ENCODE data around the gene ARHGEF39. TPM values are rescaled to one million over a fixed set of nuclear protein-coding genes. Genes with fewer than 3 reads are reported as not detected.
A peak's percentile ranks its signal among the peaks of the same experiment; 100 is the strongest.

ARHGEF39 gene
- total RNA-seq, 1 experiment from 2014 or later = 15.4 TPM

GRCh38 chr9:35687972-35688557 lies 23.1 kb upstream of the ARHGEF39 start:
- no peak overlapping the region for H3K27ac Mint-ChIP-seq (ENCODE audit: unreplicated experiment)
- no peaks in the 10 kb centered on the region for H3K9me3 Mint-ChIP-seq (ENCODE audit: low read depth, unreplicated experiment)
- CTCF ChIA-PET = interaction anchor here (0.6 to 2.9 kb wide), 6 partner anchors 13 to 1548 kb away, joined by 3 to 7 read pairs (median 3); partner anchors contain the start of genes ARHGEF39 and CA9
- H3K27me3 Mint-ChIP-seq (ENCODE audit: unreplicated experiment) = no peaks in the 10 kb centered on the region
- H3K4me3 Mint-ChIP-seq (ENCODE audit: low read depth, unreplicated experiment) = peak overlapping the region; percentile 87
- intact Hi-C loops (cut with micrococcal nuclease; ENCODE audit: unreplicated experiment) = no loop called here
- BruUV-seq (replicated peaks) = no TSS peak
- DNase-seq = no peak
- H3K4me1 Mint-ChIP-seq (ENCODE audit: low read depth, unreplicated experiment) = peaks cover 8% of the 10 kb centered on the region
- TF ChIP-seq CTCF (IDR thresholded peaks at IDR 0.05; ENCODE audit: unreplicated experiment) = no peak
- peaks cover 53% of the 10 kb centered on the region for H3K36me3 Mint-ChIP-seq (ENCODE audit: insufficient read depth, unreplicated experiment)

DNA sequence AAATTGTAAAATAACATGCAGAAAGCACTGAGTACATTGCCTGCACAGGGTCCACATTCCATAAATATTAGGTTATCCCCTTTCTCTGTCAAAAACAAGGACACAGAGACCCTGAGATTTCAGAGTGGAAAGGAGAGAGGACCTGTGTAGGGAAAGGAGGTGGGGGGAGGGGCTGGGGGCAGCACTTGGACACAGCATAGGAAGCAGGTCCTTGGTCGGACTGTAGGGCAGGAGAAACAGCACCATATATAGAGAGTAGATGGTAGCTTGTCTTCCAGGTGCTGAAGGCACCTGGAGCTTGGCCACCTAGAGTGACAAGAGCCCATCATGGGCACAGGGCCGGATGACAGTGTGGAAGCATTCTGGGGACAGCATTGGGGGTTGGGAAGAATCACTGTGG lies 22.3 kb upstream of the ARHGEF39 start:
- no peaks in the 10 kb centered on the region for H3K27me3 Mint-ChIP-seq (ENCODE audit: unreplicated experiment)
- CTCF ChIA-PET = interaction anchor here (2.9 kb wide), 1 partner anchor 26 kb away, joined by 7 read pairs; no protein-coding TSS in a partner anchor
- intact Hi-C loops (cut with micrococcal nuclease; ENCODE audit: unreplicated experiment) = no loop called here
- DNase-seq = no peak
- BruUV-seq (replicated peaks) = no TSS peak
- no peaks in the 10 kb centered on the region for H3K9me3 Mint-ChIP-seq (ENCODE audit: low read depth, unreplicated experiment)
- peaks cover 8% of the 10 kb centered on the region for H3K4me1 Mint-ChIP-seq (ENCODE audit: low read depth, unreplicated experiment)
- peaks cover 53% of the 10 kb centered on the region for H3K36me3 Mint-ChIP-seq (ENCODE audit: insufficient read depth, unreplicated experiment)
- no peak for TF ChIP-seq CTCF (IDR thresholded peaks at IDR 0.05; ENCODE audit: unreplicated experiment)
- peak overlapping the region; percentile 19 for H3K4me3 Mint-ChIP-seq (ENCODE audit: low read depth, unreplicated experiment)
- peak overlapping the region; percentile 73 for H3K27ac Mint-ChIP-seq (ENCODE audit: unreplicated experiment)

DNA sequence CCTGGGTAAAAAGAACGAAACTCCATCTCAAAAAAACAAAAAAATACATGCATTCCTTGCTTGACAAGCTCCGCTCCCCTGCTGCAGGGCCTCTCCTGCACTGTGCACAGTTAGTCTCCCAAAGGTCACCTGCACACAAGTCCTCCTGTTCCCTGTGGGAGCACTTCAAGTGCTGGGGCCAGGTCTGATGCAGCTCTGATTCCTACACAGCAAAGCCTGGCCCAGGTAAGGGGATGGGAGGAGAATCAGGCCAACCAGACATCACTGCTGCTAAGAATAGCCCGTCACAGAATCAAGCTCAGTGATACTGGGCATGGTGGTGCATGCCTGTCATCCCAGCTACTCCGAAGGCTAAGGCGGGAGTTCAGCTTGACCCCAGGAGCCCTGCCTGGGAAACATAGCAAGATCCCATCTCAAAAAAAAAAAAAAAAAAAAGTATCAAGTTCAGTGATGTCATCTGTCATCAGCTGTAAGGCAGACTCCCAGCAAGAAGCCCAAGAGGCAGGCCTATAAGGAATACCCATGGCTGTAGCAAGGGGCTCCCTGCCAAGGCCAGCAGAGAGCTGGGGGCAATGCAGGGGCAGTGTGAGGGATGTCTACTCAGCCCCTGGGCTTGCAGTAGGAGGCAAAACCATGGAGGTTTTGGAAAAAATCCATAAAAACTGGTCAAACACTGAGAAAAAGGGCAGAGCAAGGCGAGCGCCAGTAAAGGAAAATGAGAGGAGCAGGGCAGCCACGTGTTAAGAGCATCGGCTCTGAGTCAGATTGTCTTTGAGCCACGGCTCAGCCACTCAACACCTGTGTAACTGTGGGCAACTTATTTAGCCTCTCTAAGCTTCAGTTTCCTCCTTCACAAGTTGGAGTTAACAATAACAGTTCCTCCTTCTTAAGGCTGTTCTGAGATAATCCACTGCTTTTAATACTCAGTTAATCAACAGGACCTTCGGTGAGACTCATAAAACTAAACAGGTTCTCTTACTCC lies 21.5 kb upstream of the ARHGEF39 start:
- CTCF ChIA-PET = interaction anchor here (0.6 to 0.7 kb wide), 2 partner anchors 10 to 75 kb away, joined by 3 to 6 read pairs; no protein-coding TSS in a partner anchor
- H3K4me3 Mint-ChIP-seq (ENCODE audit: low read depth, unreplicated experiment) = no peak overlapping the region

More for the DNA sequence above, 21.5 kb upstream of the ARHGEF39 start:
- no peak for TF ChIP-seq CTCF (IDR thresholded peaks at IDR 0.05; ENCODE audit: unreplicated experiment)
- H3K27ac Mint-ChIP-seq (ENCODE audit: unreplicated experiment) = no peak overlapping the region
- peaks cover 58% of the 10 kb centered on the region for H3K36me3 Mint-ChIP-seq (ENCODE audit: insufficient read depth, unreplicated experiment)
- intact Hi-C loops (cut with micrococcal nuclease; ENCODE audit: unreplicated experiment) = no loop called here
- BruUV-seq (replicated peaks) = no TSS peak
- H3K9me3 Mint-ChIP-seq (ENCODE audit: low read depth, unreplicated experiment) = no peaks in the 10 kb centered on the region
- DNase-seq = no peak
- H3K4me1 Mint-ChIP-seq (ENCODE audit: low read depth, unreplicated experiment) = peaks cover 9% of the 10 kb centered on the region
- no peaks in the 10 kb centered on the region for H3K27me3 Mint-ChIP-seq (ENCODE audit: unreplicated experiment)
